Suprapubic skin (tissue), 4 donors: ENCODE measurements around the gene PRCD. TPM values are rescaled to one million over a fixed set of nuclear protein-coding genes. Genes with fewer than 3 reads are reported as not detected.
A peak's percentile ranks its signal among the peaks of the same experiment; 100 is the strongest.
"Not testable (repeated sequence)": the region's sequence is repeated elsewhere in the genome, so short reads cannot be mapped to it uniquely, and the experiment has no call there.

Experiments used
- DNase-seq, 2 donors: peaks; one replicate each; pipeline ENCODE4 v3.0.0-alpha.2; 2019; ENCODE audit warnings: low spot score in 2 of 2
- H3K27ac ChIP-seq: fragments of 200-600 bp; sonication (generic); one replicate; pipeline ENCODE4 v1.5.1; 2019
- H3K27me3 ChIP-seq: fragments of 200-600 bp; sonication (generic); one replicate; pipeline ENCODE4 v1.5.1; 2019
- H3K36me3 ChIP-seq: fragments of 200-600 bp; sonication (generic); one replicate; pipeline ENCODE4 v1.5.1; 2019
- H3K4me1 ChIP-seq: fragments of 200-600 bp; sonication (generic); one replicate; pipeline ENCODE4 v1.5.1; 2019
- H3K4me3 ChIP-seq: fragments of 200-600 bp; sonication (generic); one replicate; pipeline ENCODE4 v1.5.1; 2019; ENCODE audit warnings: mild to moderate bottlenecking
- H3K9me3 ChIP-seq: fragments of 200-600 bp; sonication (generic); one replicate; pipeline ENCODE4 v1.5.1; 2019
- CTCF ChIP-seq, 2 donors: fragments of 200-600 bp in 1 of 2; fragments of 450-650 bp in 1 of 2; sonication (generic) in 1 of 2; IDR thresholded peaks; one replicate each; pipeline ENCODE4 v1.5.1; 2016 to 2019; ENCODE audit warnings: antibody characterized with exemption in 2 of 2, mild to moderate bottlenecking in 1 of 2, moderate library complexity in 1 of 2
- EP300 ChIP-seq: sonication (generic); formaldehyde crosslinking; IDR thresholded peaks from one replicate; pipeline ENCODE4 v1.6.1; 2017; ENCODE audit warnings: antibody characterized with exemption
- POLR2A ChIP-seq, 2 donors: fragments of 450-650 bp; IDR thresholded peaks; one replicate each; pipeline ENCODE4 v1.6.1; 2017; ENCODE audit warnings: antibody characterized with exemption in 2 of 2, mild to moderate bottlenecking in 2 of 2, moderate library complexity in 2 of 2
- POLR2AphosphoS5 ChIP-seq, 3 donors: sonication (generic); formaldehyde crosslinking; IDR thresholded peaks; one replicate each; pipeline ENCODE4 v1.6.1; 2017; ENCODE audit warnings: antibody characterized with exemption in 3 of 3
- WGBS: methylation state at CpG from one replicate; pipeline ENCODE4 v1.1.5; 2018; 5-methylcytosine and 5-hydroxymethylcytosine counted together
- total RNA-seq, 4 donors: library from RNA; depleted of rRNA; stranded (reverse); fragments of >200 nt; gene quantifications; one replicate each; pipeline ENCODE4 v1.1.0, GENCODE V29; 2016

Gene PRCD
- total RNA-seq, 4 donors from 2014 or later, result 1.3 to 2.8 (median 2.2) TPM; not detected in 1

GRCh38 chr17:76506408-76507345 is 33.2 kb upstream of the PRCD start:
- H3K9me3 ChIP-seq, result no peaks in the 10 kb centered on the region
- peaks cover 13% of the 10 kb centered on the region for H3K4me1 ChIP-seq
- peak; percentile 92 for DNase-seq
- TF ChIP-seq POLR2A (IDR thresholded peaks at IDR 0.05) (no peak), EP300 (no peak), CTCF (IDR thresholded peaks at IDR 0.05) (peak; percentile 87 to 96)
- no peak overlapping the region for H3K4me3 ChIP-seq
- WGBS, result 30% methylated on average over 19 of the region's 24 CpGs
- no peaks in the 10 kb centered on the region for H3K36me3 ChIP-seq
- H3K27ac ChIP-seq, result no peak overlapping the region
- H3K27me3 ChIP-seq, result no peaks in the 10 kb centered on the region

GRCh38 chr17:76508472-76509063 is 31.3 kb upstream of the PRCD start:
- H3K4me1 ChIP-seq, result peaks cover 13% of the 10 kb centered on the region
- H3K4me3 ChIP-seq, H3K9me3 ChIP-seq, H3K36me3 ChIP-seq, DNase-seq, H3K27ac ChIP-seq, H3K27me3 ChIP-seq: not testable (repeated sequence)
- WGBS, result 70% methylated on average over 14 of the region's 14 CpGs

GRCh38 chr17:76510831-76511244 is 29.0 kb upstream of the PRCD start:
- Histone ChIP-seq H3K4me3 (no peak overlapping the region), H3K27me3 (no peaks in the 10 kb centered on the region), H3K36me3 (no peaks in the 10 kb centered on the region), H3K27ac (no peak overlapping the region), H3K4me1 (peaks cover 21% of the 10 kb centered on the region), H3K9me3 (no peaks in the 10 kb centered on the region)
- no peak for TF ChIP-seq EP300
- no peak for TF ChIP-seq CTCF (IDR thresholded peaks at IDR 0.05)
- TF ChIP-seq POLR2AphosphoS5 (IDR thresholded peaks at IDR 0.05), result no peak
- no peak for TF ChIP-seq POLR2A (IDR thresholded peaks at IDR 0.05)
- whole genome bisulfite sequencing, result 32% methylated on average over 7 of the region's 9 CpGs
- no peak for DNase-seq

- no peak for DNase-seq
- Histone ChIP-seq H3K36me3 (no peaks in the 10 kb centered on the region), H3K4me3 (no peak overlapping the region), H3K9me3 (no peaks in the 10 kb centered on the region), H3K4me1 (peaks cover 23% of the 10 kb centered on the region), H3K27ac (no peak overlapping the region), H3K27me3 (no peaks in the 10 kb centered on the region)
- 82% methylated on average over 13 of the region's 13 CpGs for WGBS
- TF ChIP-seq EP300 (no peak), POLR2AphosphoS5 (IDR thresholded peaks at IDR 0.05) (no peak), POLR2A (IDR thresholded peaks at IDR 0.05) (no peak), CTCF (IDR thresholded peaks at IDR 0.05) (no peak)
Observed at GRCh38 chr17:76511668-76512365, 28.0 kb upstream of the PRCD start.

GRCh38 chr17:76512366-76513305 is 27.2 kb upstream of the PRCD start:
- Histone ChIP-seq H3K36me3 (no peaks in the 10 kb centered on the region), H3K4me1 (peaks cover 23% of the 10 kb centered on the region), H3K27me3 (no peaks in the 10 kb centered on the region), H3K9me3 (no peaks in the 10 kb centered on the region), H3K27ac (no peak overlapping the region), H3K4me3 (no peak overlapping the region)
- TF ChIP-seq EP300, result no peak
- no peak for TF ChIP-seq CTCF (IDR thresholded peaks at IDR 0.05)
- TF ChIP-seq POLR2A (IDR thresholded peaks at IDR 0.05), result no peak
- TF ChIP-seq POLR2AphosphoS5 (IDR thresholded peaks at IDR 0.05), result no peak
- no peak for DNase-seq
- WGBS, result 81% methylated on average over 20 of the region's 22 CpGs
